ENCODE measurements around the gene RAP1GAP.

The RAP1GAP gene

GRCh38 chr1:21618561-21619374, 50.4 kb downstream of the RAP1GAP start:
- no peak overlapping the region for H3K4me3 ChIP-seq (ENCODE audit: low read depth, low read length)
- no peak for TF ChIP-seq CTCF (IDR thresholded peaks at IDR 0.05; ENCODE audit: low read depth, low read length)

GRCh38 chr1:21618059-21618458, 51.1 kb downstream of the RAP1GAP start:
- TF ChIP-seq CTCF (IDR thresholded peaks at IDR 0.05; ENCODE audit: low read depth, low read length): no peak
- no peak overlapping the region for H3K4me3 ChIP-seq (ENCODE audit: low read depth, low read length)

- no peak overlapping the region for H3K4me3 ChIP-seq (ENCODE audit: low read depth, low read length)
- no peak for TF ChIP-seq CTCF (IDR thresholded peaks at IDR 0.05; ENCODE audit: low read depth, low read length)
Observed at GRCh38 chr1:21617126-21617738, 51.9 kb downstream of the RAP1GAP start.

- H3K4me3 ChIP-seq (ENCODE audit: low read depth, low read length): no peak overlapping the region
- no peak for TF ChIP-seq CTCF (IDR thresholded peaks at IDR 0.05; ENCODE audit: low read depth, low read length)
Observed at GRCh38 chr1:21616372-21616771, 52.8 kb downstream of the RAP1GAP start.

GRCh38 chr1:21614419-21615115, 54.6 kb downstream of the RAP1GAP start:
- no peak overlapping the region for H3K4me3 ChIP-seq (ENCODE audit: low read depth, low read length)
- TF ChIP-seq CTCF (IDR thresholded peaks at IDR 0.05; ENCODE audit: low read depth, low read length): no peak

- no peak for TF ChIP-seq CTCF (IDR thresholded peaks at IDR 0.05; ENCODE audit: low read depth, low read length)
- H3K4me3 ChIP-seq (ENCODE audit: low read depth, low read length): no peak overlapping the region
Observed at GRCh38 chr1:21613072-21613867, 55.9 kb downstream of the RAP1GAP start.
